Loucy (cell line): ENCODE measurements around the gene KLF17.

Source experiments
- H2AFZ ChIP-seq: fragments of 200-600 bp; sonication (generic); 2 replicates; pipeline ENCODE4 v1.6.0; 2016; ENCODE audit warnings: antibody characterized with exemption, mild to moderate bottlenecking, low read length, moderate library complexity
- H3F3A ChIP-seq: fragments of 200-600 bp; 2 replicates; pipeline ENCODE4 v1.6.0; 2016; ENCODE audit warnings: antibody characterized with exemption, low read depth, mild to moderate bottlenecking
- H3K27me3 ChIP-seq: fragments of 200-600 bp; sonication (generic); 2 replicates; pipeline ENCODE4 v1.6.1; 2014; ENCODE audit warnings: low read length, mild to moderate bottlenecking; ENCODE audit not compliant: insufficient read depth, poor library complexity, severe bottlenecking
- H3K36me3 ChIP-seq: fragments of 200-600 bp; sonication (generic); 2 replicates; pipeline ENCODE4 v1.6.1; 2016; ENCODE audit warnings: low read length; ENCODE audit not compliant: insufficient read depth
- H3K4me1 ChIP-seq: fragments of 200-600 bp; sonication (generic); 2 replicates; pipeline ENCODE4 v1.5.1; 2014; ENCODE audit warnings: low read length, mild to moderate bottlenecking; ENCODE audit not compliant: insufficient read depth, poor library complexity, severe bottlenecking
- H3K4me2 ChIP-seq: fragments of 200-600 bp; sonication (generic); 2 replicates; pipeline ENCODE4 v1.6.0; 2014; ENCODE audit warnings: antibody characterized with exemption, low read length, low read depth, mild to moderate bottlenecking; ENCODE audit not compliant: poor library complexity, severe bottlenecking
- H3K4me3 ChIP-seq: fragments of 200-600 bp; sonication (generic); 2 replicates; pipeline ENCODE4 v1.5.1; 2014; ENCODE audit warnings: low read length, mild to moderate bottlenecking, mixed read lengths; ENCODE audit not compliant: poor library complexity, severe bottlenecking
- H3K79me2 ChIP-seq: fragments of 200-600 bp; sonication (generic); 2 replicates; pipeline ENCODE4 v1.6.1; 2014; ENCODE audit warnings: low read length; ENCODE audit not compliant: insufficient read depth
- H3K9ac ChIP-seq: fragments of 200-600 bp; sonication (generic); 2 replicates; pipeline ENCODE4 v1.6.0; 2014; ENCODE audit warnings: mild to moderate bottlenecking, low read depth, low read length, moderate library complexity; ENCODE audit not compliant: poor library complexity, severe bottlenecking
- H3K9me2 ChIP-seq: fragments of 200-600 bp; sonication (generic); replicated peaks from 2 replicates; pipeline ENCODE4 v1.6.1; 2016; ENCODE audit warnings: low read depth, low read length, mixed read lengths
- H3K9me3 ChIP-seq: fragments of 200-600 bp; sonication (generic); 2 replicates; pipeline ENCODE4 v1.6.1; 2014; ENCODE audit warnings: mild to moderate bottlenecking, antibody characterized with exemption, low read length, low read depth; ENCODE audit not compliant: insufficient read depth
- H4K20me1 ChIP-seq: fragments of 200-600 bp; sonication (generic); 2 replicates; pipeline ENCODE4 v1.6.0; 2014; ENCODE audit warnings: antibody characterized with exemption, low read length, mild to moderate bottlenecking; ENCODE audit not compliant: insufficient read depth, poor library complexity, severe bottlenecking
- CTCF ChIP-seq: fragments of 200-600 bp; sonication (generic); conservative IDR thresholded peaks from 2 replicates; pipeline ENCODE4 v1.5.1; 2014; ENCODE audit warnings: mild to moderate bottlenecking, antibody characterized with exemption, low read length
- EZH2phosphoT487 ChIP-seq: fragments of 200-600 bp; IDR thresholded peaks from 2 replicates; pipeline ENCODE4 v1.6.1; 2018; ENCODE audit warnings: antibody characterized with exemption, mild to moderate bottlenecking, moderate library complexity, borderline replicate concordance

KLF17 gene

GRCh38 chr1:44079566-44079965 is 39.1 kb upstream of the KLF17 start:
- Histone ChIP-seq H3K9me2 (no peaks in the 10 kb centered on the region), H3F3A (no peaks in the 10 kb centered on the region), H3K4me3 (no peak overlapping the region), H3K4me1 (no peaks in the 10 kb centered on the region), H3K79me2 (no peaks in the 10 kb centered on the region), H3K9ac (no peak overlapping the region), H3K36me3 (no peaks in the 10 kb centered on the region), H3K27me3 (no peaks in the 10 kb centered on the region), H2AFZ (no peak overlapping the region), H3K9me3 (no peaks in the 10 kb centered on the region), H4K20me1 (no peaks in the 10 kb centered on the region), H3K4me2 (no peak overlapping the region)
- no peak for TF ChIP-seq CTCF
- TF ChIP-seq EZH2phosphoT487: no peak

- Histone ChIP-seq H4K20me1 (no peaks in the 10 kb centered on the region), H3K4me2 (no peak overlapping the region), H3K36me3 (no peaks in the 10 kb centered on the region), H3K9me2 (no peaks in the 10 kb centered on the region), H2AFZ (no peak overlapping the region), H3K9ac (no peak overlapping the region), H3K27me3 (no peaks in the 10 kb centered on the region), H3K9me3 (no peaks in the 10 kb centered on the region), H3F3A (no peaks in the 10 kb centered on the region), H3K79me2 (no peaks in the 10 kb centered on the region), H3K4me3 (no peak overlapping the region), H3K4me1 (no peaks in the 10 kb centered on the region)
- no peak for TF ChIP-seq EZH2phosphoT487
- no peak for TF ChIP-seq CTCF
These were observed 33.5 kb upstream of the KLF17 start for GRCh38 chr1:44084998-44085675.

GRCh38 chr1:44086692-44087474 is 31.7 kb upstream of the KLF17 start:
- H3K9ac ChIP-seq: no peak overlapping the region
- no peaks in the 10 kb centered on the region for H3K27me3 ChIP-seq
- H3K4me2 ChIP-seq: no peak overlapping the region
- TF ChIP-seq CTCF (no peak), EZH2phosphoT487 (no peak)
- no peaks in the 10 kb centered on the region for H4K20me1 ChIP-seq
- no peaks in the 10 kb centered on the region for H3K36me3 ChIP-seq
- H3K4me1 ChIP-seq: no peaks in the 10 kb centered on the region
- H3K79me2 ChIP-seq: no peaks in the 10 kb centered on the region
- no peaks in the 10 kb centered on the region for H3F3A ChIP-seq
- H3K9me2 ChIP-seq: no peaks in the 10 kb centered on the region
- no peaks in the 10 kb centered on the region for H3K9me3 ChIP-seq
- H2AFZ ChIP-seq: no peak overlapping the region
- no peak overlapping the region for H3K4me3 ChIP-seq
